Measurements from ENCODE around the gene YIF1A.

GRCh38 chr11:66235141-66235540 is 53.8 kb downstream of the YIF1A start:
- TF ChIP-seq CTCF (IDR thresholded peaks at IDR 0.05) (no peak), POLR2AphosphoS5 (IDR thresholded peaks at IDR 0.05) (no peak)
